Activated T-helper 17 cell treated with anti-CD3 and anti-CD28 coated beads, Interleukin-2, amount 50 U/mL, for 72 hours (primary cell): ENCODE data around the gene HSD17B14. TPM values are rescaled to one million over a fixed set of nuclear protein-coding genes. Genes with fewer than 3 reads are reported as not detected.

ENCODE experiments used
- ATAC-seq: fragments of 150-1000 bp; cut with Tn5 transposase; replicated peaks from 2 replicates; pipeline ENCODE4 v1.10.0; 2021; ENCODE audit warnings: mild to moderate bottlenecking, moderate library complexity
- H3K27ac Mint-ChIP-seq: one replicate; pipeline ENCODE4 v1.8.0; 2022; ENCODE audit warnings: mixed read lengths
- H3K27me3 Mint-ChIP-seq: one replicate; pipeline ENCODE4 v1.8.0; 2022; ENCODE audit warnings: mixed read lengths
- H3K36me3 Mint-ChIP-seq: one replicate; pipeline ENCODE4 v1.8.0; 2022; ENCODE audit warnings: low read depth, mild to moderate bottlenecking, mixed read lengths
- H3K4me1 Mint-ChIP-seq: one replicate; pipeline ENCODE4 v1.8.0; 2022; ENCODE audit warnings: mixed read lengths
- H3K4me3 Mint-ChIP-seq: one replicate; pipeline ENCODE4 v1.8.0; 2022; ENCODE audit warnings: mild to moderate bottlenecking, mixed read lengths
- H3K9me3 Mint-ChIP-seq: one replicate; pipeline ENCODE4 v1.8.0; 2022; ENCODE audit warnings: mixed read lengths
- total RNA-seq, 2 donors: library from RNA; stranded (reverse); gene quantifications; one replicate each; pipeline ENCODE4 v1.2.3, GENCODE V29; 2022

Gene HSD17B14
- total RNA-seq, 2 donors from 2014 or later, result 1.6 TPM; not detected in 1

DNA sequence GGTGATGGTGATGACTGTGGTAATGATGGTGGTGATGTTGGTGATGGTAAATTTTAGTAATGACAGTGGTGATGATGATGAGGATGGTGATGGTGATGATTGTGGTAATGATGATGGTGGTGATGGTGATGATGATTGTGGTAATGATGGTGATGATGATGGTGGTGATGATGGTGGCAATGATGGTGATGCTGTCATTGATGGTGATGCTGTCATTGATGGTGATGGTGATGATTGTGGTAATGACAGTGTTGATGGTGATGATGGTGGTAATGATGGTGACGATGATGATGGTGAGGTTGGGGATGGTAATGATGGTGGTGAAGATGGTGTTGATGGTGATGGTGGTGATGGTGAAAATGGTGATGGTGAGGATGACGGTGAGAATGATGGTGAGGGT, 13.8 kb downstream of the HSD17B14 start:
- Mint-ChIP-seq H3K36me3 (no peaks in the 10 kb centered on the region), H3K27ac (no peak overlapping the region), H3K27me3 (no peaks in the 10 kb centered on the region), H3K4me1 (no peaks in the 10 kb centered on the region), H3K4me3 (no peak overlapping the region), H3K9me3 (no peaks in the 10 kb centered on the region)
- no peak for ATAC-seq

- ATAC-seq, result no peak
- no peaks in the 10 kb centered on the region for H3K4me1 Mint-ChIP-seq
- H3K27ac Mint-ChIP-seq, result no peak overlapping the region
- H3K36me3 Mint-ChIP-seq, result no peaks in the 10 kb centered on the region
- H3K4me3 Mint-ChIP-seq, result no peak overlapping the region
- H3K27me3 Mint-ChIP-seq, result no peaks in the 10 kb centered on the region
- no peaks in the 10 kb centered on the region for H3K9me3 Mint-ChIP-seq
These were observed 14.7 kb downstream of the HSD17B14 start for GRCh38 chr19:48821633-48822032.

DNA sequence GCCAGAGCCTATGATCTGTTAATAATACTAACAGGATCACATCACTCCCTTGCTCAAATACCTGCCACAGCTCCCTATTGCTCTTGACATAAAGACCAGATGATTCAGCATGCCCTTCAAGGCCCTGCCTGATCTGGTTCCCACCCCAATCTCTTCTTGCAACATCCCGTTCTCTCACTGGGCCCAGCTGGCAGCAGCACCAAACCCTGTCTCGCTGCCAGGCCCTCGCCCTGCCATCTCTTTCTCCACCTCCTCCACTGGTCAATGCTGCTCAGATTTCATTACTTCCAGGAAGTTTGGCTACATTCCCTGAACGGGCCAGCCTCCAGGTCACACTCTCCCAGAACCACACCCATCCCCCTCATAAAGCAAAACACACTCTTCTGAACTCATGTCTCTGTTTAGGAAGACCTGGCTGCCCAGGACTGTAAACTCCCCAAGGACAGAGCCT, 16.9 kb downstream of the HSD17B14 start:
- Mint-ChIP-seq H3K27me3 (no peaks in the 10 kb centered on the region), H3K9me3 (no peaks in the 10 kb centered on the region), H3K4me3 (no peak overlapping the region)

DNA sequence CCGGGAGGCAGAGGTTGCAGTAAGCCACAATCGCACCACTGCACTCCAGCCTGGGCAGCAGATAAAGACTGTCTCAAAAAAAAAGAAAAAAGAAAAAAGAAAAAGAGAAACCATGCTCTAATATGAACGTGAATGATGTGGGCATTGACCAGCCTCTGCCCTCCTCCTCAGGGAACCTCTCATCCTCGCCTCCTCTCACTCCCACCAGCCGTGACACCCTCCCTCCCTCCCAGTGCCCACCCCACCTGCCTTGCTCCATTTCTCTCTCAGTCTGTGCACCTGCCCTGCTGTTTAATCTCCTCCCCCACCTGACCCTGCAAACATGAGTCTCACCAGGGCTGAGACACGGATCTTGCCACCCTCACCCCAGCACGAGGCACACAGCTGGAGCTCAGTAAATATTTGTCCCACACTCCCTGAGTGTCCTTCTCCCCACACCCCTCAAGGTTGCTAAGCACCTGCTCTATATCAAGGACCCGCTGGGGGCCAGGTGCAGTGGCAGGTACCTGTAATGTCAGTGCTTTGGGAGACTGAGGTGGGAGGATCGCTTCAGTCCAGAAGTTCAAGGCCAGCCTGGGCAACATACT, 18.0 kb downstream of the HSD17B14 start:
- Mint-ChIP-seq H3K9me3 (no peaks in the 10 kb centered on the region), H3K4me3 (no peak overlapping the region), H3K4me1 (no peaks in the 10 kb centered on the region), H3K36me3 (no peaks in the 10 kb centered on the region), H3K27ac (no peak overlapping the region), H3K27me3 (no peaks in the 10 kb centered on the region)
- ATAC-seq, result no peak

More for the DNA sequence above, 16.9 kb downstream of the HSD17B14 start:
- no peaks in the 10 kb centered on the region for H3K36me3 Mint-ChIP-seq
- H3K4me1 Mint-ChIP-seq, result no peaks in the 10 kb centered on the region
- ATAC-seq, result no peak
- peak overlapping the region; percentile 3 for H3K27ac Mint-ChIP-seq

DNA sequence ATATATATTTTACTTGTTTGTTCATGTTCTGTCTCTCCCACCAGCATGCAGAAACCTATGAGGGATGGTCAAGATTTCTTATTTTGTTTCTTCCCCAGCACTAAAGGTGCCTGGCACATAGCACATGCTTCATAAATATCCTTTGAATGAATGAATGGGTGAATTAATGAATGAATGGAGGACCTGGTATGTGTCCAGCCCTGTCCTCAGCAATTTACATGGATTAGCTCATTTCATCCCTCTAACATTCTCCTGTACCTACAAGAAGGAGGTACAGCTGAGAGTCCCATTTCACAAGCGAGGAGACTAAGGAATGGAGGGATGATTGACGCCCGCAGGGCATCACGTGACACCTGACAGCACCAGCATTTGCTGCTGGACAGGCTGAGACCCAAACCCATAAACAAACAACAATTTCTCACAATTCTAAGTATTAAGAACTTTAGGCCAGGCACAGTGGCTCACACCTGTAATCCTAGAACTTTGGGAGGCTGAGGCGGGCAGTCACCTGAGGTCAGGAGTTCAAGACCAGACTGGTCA, 18.6 kb downstream of the HSD17B14 start:
- no peak for ATAC-seq
- H3K27ac Mint-ChIP-seq, result no peak overlapping the region
- H3K36me3 Mint-ChIP-seq, result no peaks in the 10 kb centered on the region
- H3K9me3 Mint-ChIP-seq, result no peaks in the 10 kb centered on the region
- H3K4me1 Mint-ChIP-seq, result no peaks in the 10 kb centered on the region
- no peak overlapping the region for H3K4me3 Mint-ChIP-seq
- H3K27me3 Mint-ChIP-seq, result no peaks in the 10 kb centered on the region

- ATAC-seq, result peak; percentile 54
- Mint-ChIP-seq H3K4me3 (no peak overlapping the region), H3K4me1 (no peaks in the 10 kb centered on the region), H3K27ac (peak overlapping the region; percentile 18), H3K27me3 (no peaks in the 10 kb centered on the region), H3K36me3 (no peaks in the 10 kb centered on the region), H3K9me3 (no peaks in the 10 kb centered on the region)
These were observed 20.3 kb downstream of the HSD17B14 start for GRCh38 chr19:48815870-48816501.

DNA sequence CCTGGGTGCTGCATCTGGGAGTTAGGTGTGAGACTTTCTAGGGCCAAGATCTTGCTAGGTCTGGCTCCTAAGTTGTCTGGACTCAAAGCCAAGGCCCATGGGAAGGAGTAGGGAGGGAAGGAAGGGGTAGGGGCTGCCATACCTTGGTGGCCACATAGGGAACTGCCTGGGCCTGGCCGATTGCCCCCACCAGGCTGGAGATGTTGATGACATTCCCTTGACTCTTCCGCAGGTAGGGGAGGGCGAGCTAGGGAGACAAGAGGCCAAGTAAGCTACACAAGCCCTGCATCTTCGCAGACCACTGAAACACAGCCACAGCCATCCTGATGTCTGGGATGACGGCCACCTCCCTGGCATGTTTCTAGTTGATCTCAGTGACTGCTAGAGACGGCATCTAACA, 21.4 kb downstream of the HSD17B14 start:
- no peak overlapping the region for H3K4me3 Mint-ChIP-seq
- peaks cover 3% of the 10 kb centered on the region for H3K4me1 Mint-ChIP-seq
- no peaks in the 10 kb centered on the region for H3K36me3 Mint-ChIP-seq
- no peaks in the 10 kb centered on the region for H3K9me3 Mint-ChIP-seq
- ATAC-seq, result no peak
- H3K27ac Mint-ChIP-seq, result no peak overlapping the region
- no peaks in the 10 kb centered on the region for H3K27me3 Mint-ChIP-seq

- Mint-ChIP-seq H3K27ac (no peak overlapping the region), H3K27me3 (no peaks in the 10 kb centered on the region), H3K4me3 (no peak overlapping the region), H3K36me3 (no peaks in the 10 kb centered on the region), H3K4me1 (peaks cover 10% of the 10 kb centered on the region), H3K9me3 (no peaks in the 10 kb centered on the region)
- no peak for ATAC-seq
These were observed 23.0 kb downstream of the HSD17B14 start for GRCh38 chr19:48813123-48813913.

DNA sequence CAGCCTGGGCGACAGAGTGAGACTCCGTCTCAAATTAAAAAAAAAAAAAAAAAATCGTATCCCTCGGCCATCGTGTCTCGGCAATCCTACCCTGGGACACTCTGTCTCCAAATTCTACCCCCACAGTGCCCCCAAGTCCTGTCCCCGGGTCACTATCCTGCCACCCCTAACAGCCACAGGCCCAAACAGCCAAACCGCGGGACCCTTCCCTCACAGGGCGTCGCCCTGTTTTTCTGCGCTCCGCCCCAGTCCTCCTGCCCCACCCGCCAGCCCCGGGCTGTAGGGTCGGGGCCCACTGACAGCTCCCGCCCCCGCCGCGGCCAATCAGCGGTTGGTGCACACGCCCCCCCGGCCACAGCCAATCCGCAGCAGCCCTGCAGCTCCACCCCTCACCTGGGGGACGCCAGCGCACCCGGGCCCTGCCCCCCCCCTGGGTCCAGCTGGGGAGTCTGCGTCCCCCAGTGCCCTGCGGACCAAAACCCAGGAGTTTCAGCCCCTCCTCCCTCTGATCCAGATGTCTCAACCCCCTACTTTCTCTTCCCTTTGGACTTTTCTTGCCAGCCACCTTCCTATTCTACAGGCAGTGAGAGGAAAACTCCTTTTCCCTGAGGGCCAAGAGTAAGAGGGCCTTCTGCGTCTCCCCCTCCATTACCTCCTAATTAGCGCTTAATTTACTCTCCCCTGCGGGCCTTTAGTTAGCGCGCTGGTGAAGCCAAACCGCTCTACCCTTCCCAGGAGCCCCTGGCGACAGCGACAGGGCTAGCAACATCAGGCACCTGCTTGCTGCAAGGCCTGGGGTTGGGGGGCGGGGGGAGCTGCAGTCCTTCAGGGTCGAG, 24.0 kb downstream of the HSD17B14 start:
- Mint-ChIP-seq H3K27ac (no peak overlapping the region), H3K27me3 (no peaks in the 10 kb centered on the region), H3K4me3 (peak overlapping the region; percentile 49), H3K36me3 (peaks cover 6% of the 10 kb centered on the region), H3K4me1 (peaks cover 17% of the 10 kb centered on the region), H3K9me3 (no peaks in the 10 kb centered on the region)
- peak; percentile 44 for ATAC-seq

GRCh38 chr19:48810151-48810550, 26.1 kb downstream of the HSD17B14 start:
- Mint-ChIP-seq H3K4me1 (peaks cover 17% of the 10 kb centered on the region), H3K4me3 (peak overlapping the region; percentile 87), H3K27ac (peak overlapping the region; percentile 11), H3K9me3 (no peaks in the 10 kb centered on the region), H3K27me3 (no peaks in the 10 kb centered on the region), H3K36me3 (peaks cover 6% of the 10 kb centered on the region)
- ATAC-seq, result no peak

DNA sequence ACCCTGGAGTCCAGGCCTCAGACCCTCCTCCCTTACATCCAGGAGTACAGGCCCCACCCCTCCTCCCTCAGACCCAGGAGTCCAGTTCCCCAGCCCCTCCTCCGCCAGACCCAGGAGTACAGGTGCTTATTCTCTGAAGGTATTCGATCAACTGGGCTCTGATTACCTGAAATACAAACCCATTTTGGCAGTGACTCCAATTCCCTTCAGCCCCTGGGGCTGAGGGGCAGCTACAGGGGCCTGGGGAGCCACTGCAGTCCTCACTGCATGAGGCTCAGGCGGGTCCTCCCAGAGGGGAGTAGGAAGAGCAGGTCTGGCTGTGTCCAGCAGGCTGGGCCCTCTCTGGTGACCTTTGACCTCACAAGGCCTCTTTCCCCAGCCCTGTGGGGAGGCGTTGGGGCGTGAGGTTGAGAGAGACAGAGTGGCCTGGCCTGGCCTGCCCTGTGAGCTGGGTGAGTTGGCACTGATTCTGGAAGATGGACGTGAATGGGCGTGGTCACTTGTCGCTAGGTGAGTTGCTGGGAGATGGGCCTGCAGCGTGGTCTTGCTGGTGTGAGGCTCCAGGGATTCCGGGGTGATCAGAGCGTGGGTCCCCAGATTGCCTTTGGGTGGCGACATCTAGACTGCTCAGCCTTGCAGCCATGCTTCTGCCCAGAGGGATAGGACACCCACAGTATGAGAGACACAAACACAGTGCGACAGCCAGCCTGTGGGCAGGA, 28.5 kb downstream of the HSD17B14 start:
- peaks cover 6% of the 10 kb centered on the region for H3K36me3 Mint-ChIP-seq
- H3K4me3 Mint-ChIP-seq, result no peak overlapping the region
- H3K27ac Mint-ChIP-seq, result no peak overlapping the region
- ATAC-seq, result no peak
- no peaks in the 10 kb centered on the region for H3K9me3 Mint-ChIP-seq
- no peaks in the 10 kb centered on the region for H3K27me3 Mint-ChIP-seq
- H3K4me1 Mint-ChIP-seq, result peaks cover 17% of the 10 kb centered on the region

DNA sequence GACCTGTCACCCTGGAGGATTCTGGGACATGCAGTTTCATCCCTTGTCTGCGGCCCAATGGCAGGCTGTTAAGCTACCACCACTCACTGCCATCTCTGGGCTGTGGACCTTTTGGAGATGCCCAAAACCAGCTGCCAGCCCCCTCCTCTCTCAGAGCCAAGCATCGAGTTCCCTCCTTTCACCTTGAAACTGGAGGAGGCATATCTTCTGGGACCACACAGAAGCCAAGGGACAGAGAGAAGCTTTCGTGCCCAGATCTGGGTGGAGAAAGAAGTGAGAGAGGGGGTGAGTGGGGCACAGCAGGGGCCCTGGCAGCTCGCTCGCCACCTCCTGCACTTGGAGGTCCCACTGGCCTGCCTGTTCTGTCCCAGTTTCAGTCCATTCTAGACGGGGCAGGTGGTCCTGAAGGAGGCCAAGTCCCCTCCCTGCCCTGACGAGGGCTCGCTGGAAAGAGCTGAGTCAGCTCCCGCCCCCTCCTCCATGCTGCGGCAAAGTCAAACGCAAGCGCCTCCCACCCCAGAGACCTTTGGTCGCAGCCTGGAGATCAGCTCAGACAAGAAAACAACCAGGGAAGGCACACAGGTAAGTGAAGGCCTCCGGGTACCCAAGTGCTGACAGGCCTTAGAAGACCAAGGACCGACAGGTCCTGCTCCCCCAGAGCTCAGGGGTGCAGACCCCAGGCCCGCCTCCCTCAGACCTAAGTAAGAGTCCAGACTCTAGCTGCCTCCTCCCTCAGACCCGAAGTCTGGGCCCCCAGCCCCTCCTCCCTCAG, 29.3 kb downstream of the HSD17B14 start:
- Mint-ChIP-seq H3K27ac (no peak overlapping the region), H3K27me3 (no peaks in the 10 kb centered on the region), H3K4me1 (peaks cover 17% of the 10 kb centered on the region), H3K9me3 (no peaks in the 10 kb centered on the region), H3K36me3 (peaks cover 6% of the 10 kb centered on the region), H3K4me3 (no peak overlapping the region)
- no peak for ATAC-seq

DNA sequence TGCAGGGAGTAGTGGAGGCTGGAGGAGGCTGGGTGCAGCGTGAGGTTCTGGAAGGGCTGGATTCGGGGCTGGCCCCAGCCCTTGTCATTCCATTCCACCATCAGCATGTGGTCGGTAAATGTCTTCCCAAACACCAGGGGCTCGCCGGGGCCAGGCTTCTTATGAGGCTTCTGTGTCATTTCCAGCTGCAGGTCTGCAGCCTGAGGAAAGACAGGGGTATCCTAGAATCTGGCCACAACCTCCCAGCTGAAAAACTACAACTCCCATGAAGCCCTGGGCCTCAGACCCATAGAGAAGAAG, 29.8 kb downstream of the HSD17B14 start:
- no peaks in the 10 kb centered on the region for H3K9me3 Mint-ChIP-seq
- peaks cover 17% of the 10 kb centered on the region for H3K4me1 Mint-ChIP-seq
- no peak overlapping the region for H3K4me3 Mint-ChIP-seq
- H3K27me3 Mint-ChIP-seq, result no peaks in the 10 kb centered on the region
- H3K36me3 Mint-ChIP-seq, result peaks cover 6% of the 10 kb centered on the region
- no peak for ATAC-seq
- no peak overlapping the region for H3K27ac Mint-ChIP-seq
